Lung (tissue), 12 donors: Measurements from ENCODE around the gene PDZK1. TPM values are rescaled to one million over a fixed set of nuclear protein-coding genes. Genes with fewer than 3 reads are reported as not detected.

Source experiments
- ATAC-seq: fragments of 200-7000 bp; cut with Tn5 transposase; one replicate; pipeline ENCODE4 v1.9.1; 2020; ENCODE audit warnings: moderate number of reproducible peaks; ENCODE audit not compliant: insufficient read depth, low FRiP score
- DNase-seq, 3 donors: peaks; one replicate each; pipeline ENCODE4 v3.0.0-alpha.2; 2013 to 2017
- H3K27ac ChIP-seq, 2 donors: one replicate each; pipeline ENCODE4 v1.5.1; 2013; ENCODE audit warnings: mild to moderate bottlenecking in 2 of 2, moderate library complexity in 2 of 2, control low read depth in 1 of 2, inconsistent platforms in 1 of 2, low read depth in 1 of 2, low read length in 1 of 2
- H3K27me3 ChIP-seq, 3 donors: one replicate each; pipeline ENCODE4 v1.5.1; 2013; ENCODE audit warnings: low read length in 2 of 3; ENCODE audit not compliant: control insufficient read depth in 3 of 3, insufficient read depth in 3 of 3
- H3K36me3 ChIP-seq, 4 donors: one replicate each; pipeline ENCODE4 v1.5.1; 2013; ENCODE audit warnings: low read length in 4 of 4, mild to moderate bottlenecking in 1 of 4, moderate library complexity in 1 of 4; ENCODE audit not compliant: control insufficient read depth in 4 of 4, insufficient read depth in 4 of 4
- H3K4me1 ChIP-seq, 5 donors: one replicate each; pipeline ENCODE4 v1.5.1; 2013; ENCODE audit warnings: low read length in 5 of 5, mild to moderate bottlenecking in 2 of 5, moderate library complexity in 1 of 5; ENCODE audit not compliant: control insufficient read depth in 5 of 5, insufficient read depth in 5 of 5
- H3K4me3 ChIP-seq: one replicate; pipeline ENCODE4 v1.5.1; 2013; ENCODE audit warnings: mild to moderate bottlenecking, control low read depth, moderate library complexity
- H3K9ac ChIP-seq, 2 donors: one replicate each; pipeline ENCODE4 v1.5.1; 2013; ENCODE audit warnings: low read length in 2 of 2, control low read depth in 1 of 2; ENCODE audit not compliant: insufficient read depth in 1 of 2
- H3K9me3 ChIP-seq, 4 donors: one replicate each; pipeline ENCODE4 v1.5.1; 2013; ENCODE audit warnings: low read length in 3 of 4, mild to moderate bottlenecking in 1 of 4, moderate library complexity in 1 of 4; ENCODE audit not compliant: control insufficient read depth in 4 of 4, insufficient read depth in 3 of 4
- CTCF ChIP-seq: IDR thresholded peaks from 2 replicates; pipeline ENCODE4 v1.5.1; 2012; ENCODE audit warnings: mild to moderate bottlenecking; ENCODE audit errors: control extremely low read depth, extremely low read depth
- WGBS, 2 donors: extraction: QIAGEN DNeasy Blood & Tissue Kit; methylation state at CpG; one replicate each; pipeline ENCODE4 v1.1.7; 2013; 5-methylcytosine and 5-hydroxymethylcytosine counted together
- polyA plus RNA-seq, 2 donors: library from polyadenylated mRNA; stranded (reverse); fragments of 200-250 nt; gene quantifications; one replicate each; pipeline ENCODE4 v1.2.1, GENCODE V29; 2013
- total RNA-seq, 2 donors: library from RNA; depleted of rRNA in 1 of 2; stranded (reverse); fragments of >200 nt in 1 of 2; gene quantifications; one replicate each; pipeline ENCODE4 v1.2.1, GENCODE V29; 2014 to 2021
- donor health status: control.
- donor health status: control.
- donor health status: Bipolar disorder and iron deficiency.
- donor health status: healthy.
- donor health status: DM: yes; HTN: yes; CAD: no.

PDZK1 gene
- total and polyA plus RNA-seq, 4 donors: 0.14 to 0.57 (median 0.26) TPM

- no peak for ATAC-seq
- Histone ChIP-seq H3K9ac (no peak overlapping the region), H3K9me3 (no peaks in the 10 kb centered on the region), H3K36me3 (no peaks in the 10 kb centered on the region), H3K4me3 (no peak overlapping the region), H3K27ac (no peak overlapping the region), H3K27me3 (peaks cover 0 to 6% (median 0%) of the 10 kb centered on the region in 3 donors), H3K4me1 (no peaks in the 10 kb centered on the region)
- WGBS, 2 donors: 75 to 88% methylated on average over 2 of the region's 2 CpGs
- no peak for TF ChIP-seq CTCF
- no peak for DNase-seq
Observed at GRCh38 chr1:145702052-145702451, 5.1 kb downstream of the PDZK1 start.

DNA sequence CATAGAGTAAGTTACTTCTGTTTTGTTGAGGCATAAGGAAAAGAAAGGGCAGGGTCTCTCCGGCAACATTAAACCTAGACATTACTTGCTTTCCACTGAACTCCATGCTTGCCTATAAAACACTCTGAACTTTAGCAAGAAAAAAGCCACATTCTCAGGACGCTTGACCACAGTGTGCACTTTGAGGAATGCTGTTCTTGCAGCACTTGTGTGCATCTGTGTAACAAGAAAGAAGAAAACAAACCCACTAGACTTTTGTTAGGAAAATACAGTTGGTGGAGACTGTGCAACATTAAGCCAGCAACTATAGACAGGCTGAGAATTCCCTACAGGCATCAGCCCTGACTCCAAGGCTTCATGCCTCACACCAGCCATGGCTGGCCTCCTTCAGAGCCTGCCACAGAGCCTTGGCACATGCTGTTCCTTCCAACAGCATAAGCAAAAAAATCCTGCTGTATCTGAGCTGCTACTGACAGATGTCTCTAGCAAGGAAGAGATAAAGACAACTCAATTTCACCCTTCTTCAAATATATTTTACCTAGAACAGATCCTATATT lies 5.8 kb downstream of the PDZK1 start:
- Histone ChIP-seq H3K9me3 (no peaks in the 10 kb centered on the region), H3K4me1 (no peaks in the 10 kb centered on the region), H3K27ac (no peak overlapping the region), H3K4me3 (no peak overlapping the region), H3K27me3 (peaks cover 0 to 6% (median 0%) of the 10 kb centered on the region in 3 donors), H3K36me3 (no peaks in the 10 kb centered on the region), H3K9ac (no peak overlapping the region)
- ATAC-seq (no peak), DNase-seq (no peak)
- TF ChIP-seq CTCF: no peak
- WGBS, 2 donors: 70 to 89% methylated on average over 2 of the region's 2 CpGs

DNA sequence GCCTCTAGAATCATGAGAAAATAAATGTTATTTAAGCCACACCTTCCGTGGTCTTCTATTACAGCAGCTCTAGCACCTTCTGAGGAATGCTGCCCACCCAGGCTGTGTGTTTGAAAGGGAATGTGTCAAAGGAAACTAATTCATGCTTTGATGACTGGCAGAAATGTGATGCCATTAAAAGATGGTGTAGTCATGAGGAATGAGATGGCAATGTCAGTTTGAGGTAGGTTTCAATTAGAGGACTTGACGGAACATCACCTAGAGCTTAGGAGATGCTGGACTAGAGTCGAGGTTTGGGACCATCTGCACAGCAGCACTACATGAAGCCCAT lies 10.6 kb downstream of the PDZK1 start:
- Histone ChIP-seq H3K27me3 (no peaks in the 10 kb centered on the region), H3K4me1 (no peaks in the 10 kb centered on the region), H3K27ac (no peak overlapping the region), H3K36me3 (no peaks in the 10 kb centered on the region), H3K4me3 (no peak overlapping the region), H3K9me3 (no peaks in the 10 kb centered on the region), H3K9ac (no peak overlapping the region)
- TF ChIP-seq CTCF: no peak
- 89 to 93% methylated on average over 3 of the region's 3 CpGs for WGBS, 2 donors
- DNase-seq (no peak), ATAC-seq (no peak)
